Glutamatergic neuron (in vitro differentiated cells): ENCODE measurements around the gene C15orf39. TPM values are rescaled to one million over a fixed set of nuclear protein-coding genes. Genes with fewer than 3 reads are reported as not detected.
A peak's percentile ranks its signal among the peaks of the same experiment; 100 is the strongest.

Experiments
- DNase-seq: peaks from one replicate; pipeline ENCODE4 v3.0.0; 2022
- H3K27ac Mint-ChIP-seq: one replicate; pipeline ENCODE4 v1.8.0; 2020; ENCODE audit warnings: mild to moderate bottlenecking, mixed read lengths, inconsistent platforms; ENCODE audit not compliant: unreplicated experiment
- H3K27me3 Mint-ChIP-seq: one replicate; pipeline ENCODE4 v1.8.0; 2020; ENCODE audit warnings: mild to moderate bottlenecking, moderate library complexity, mixed read lengths, inconsistent platforms; ENCODE audit not compliant: unreplicated experiment
- H3K36me3 Mint-ChIP-seq: one replicate; pipeline ENCODE4 v1.8.0; 2020; ENCODE audit warnings: mild to moderate bottlenecking, mixed read lengths, inconsistent platforms; ENCODE audit not compliant: unreplicated experiment
- H3K4me1 Mint-ChIP-seq: one replicate; pipeline ENCODE4 v1.8.0; 2020; ENCODE audit warnings: mild to moderate bottlenecking, low read depth, mixed read lengths, inconsistent platforms; ENCODE audit not compliant: unreplicated experiment
- H3K4me3 Mint-ChIP-seq: one replicate; pipeline ENCODE4 v1.8.0; 2020; ENCODE audit warnings: mild to moderate bottlenecking, mixed read lengths, inconsistent platforms; ENCODE audit not compliant: unreplicated experiment
- H3K9me3 Mint-ChIP-seq: one replicate; pipeline ENCODE4 v1.8.0; 2020; ENCODE audit warnings: mild to moderate bottlenecking, moderate library complexity, mixed read lengths, inconsistent platforms; ENCODE audit not compliant: unreplicated experiment
- total RNA-seq: library from RNA; stranded (reverse); fragmentation: NEBNext Ultra II Directional; extraction: Animal tissue kit (Norgen Biotek cat#: 25700); gene quantifications from one replicate; pipeline ENCODE4 v1.2.1, GENCODE V29; 2021; ENCODE audit not compliant: unreplicated experiment
- TF ChIP-seq, protein P1 (sequence below): fragments of 200-600 bp; sonication (generic); IDR thresholded peaks from one replicate; pipeline ENCODE4 v1.5.0; 2021; ENCODE audit not compliant: partially characterized antibody, unreplicated experiment

Gene C15orf39
- total RNA-seq, 1 donor from 2014 or later, result 9.0 TPM

DNA sequence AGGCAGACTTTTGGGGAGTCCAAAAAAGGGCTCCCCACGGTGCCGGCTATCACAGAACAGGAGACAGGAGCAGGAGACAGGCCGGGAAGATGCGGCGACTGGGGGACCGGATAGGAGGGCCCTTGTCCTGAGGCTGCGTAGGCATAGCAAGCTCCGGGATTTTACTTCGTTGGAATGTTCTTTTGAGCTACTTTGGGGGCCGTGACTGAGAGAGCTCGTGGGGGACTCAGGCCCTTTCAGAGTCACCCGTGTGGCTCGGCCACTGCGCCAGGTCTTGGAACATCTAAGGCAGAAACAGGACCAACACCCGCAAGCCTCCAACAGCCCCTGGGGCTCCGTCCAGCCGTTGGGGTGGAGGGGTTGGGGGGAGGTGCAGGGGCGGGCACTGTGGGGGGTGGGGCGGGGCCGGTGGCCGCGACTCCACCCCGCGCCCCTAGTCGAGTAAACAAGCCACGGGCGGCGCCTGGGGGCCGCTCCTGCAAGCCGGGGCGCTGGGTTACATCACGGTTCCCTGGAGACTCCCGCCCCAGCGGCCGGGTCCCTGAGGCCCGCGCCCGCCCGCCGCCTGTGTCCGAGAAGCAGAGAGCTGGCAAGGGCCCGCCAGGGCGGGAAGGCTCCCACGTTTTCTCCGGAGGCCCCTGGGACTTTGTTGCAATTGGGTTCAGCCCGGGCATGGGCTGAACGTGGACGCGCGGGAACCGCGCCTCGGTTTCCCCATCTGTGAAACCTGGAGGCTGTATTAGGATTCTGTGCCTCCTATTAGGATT lies 23.3 kb upstream of the C15orf39 start:
- DNase-seq, result no peak
- H3K4me1 Mint-ChIP-seq, result peaks cover 4% of the 10 kb centered on the region
- H3K36me3 Mint-ChIP-seq, result no peaks in the 10 kb centered on the region
- no peak overlapping the region for H3K27ac Mint-ChIP-seq
- peaks cover 1% of the 10 kb centered on the region for H3K9me3 Mint-ChIP-seq
- TF ChIP-seq, protein P1, sequence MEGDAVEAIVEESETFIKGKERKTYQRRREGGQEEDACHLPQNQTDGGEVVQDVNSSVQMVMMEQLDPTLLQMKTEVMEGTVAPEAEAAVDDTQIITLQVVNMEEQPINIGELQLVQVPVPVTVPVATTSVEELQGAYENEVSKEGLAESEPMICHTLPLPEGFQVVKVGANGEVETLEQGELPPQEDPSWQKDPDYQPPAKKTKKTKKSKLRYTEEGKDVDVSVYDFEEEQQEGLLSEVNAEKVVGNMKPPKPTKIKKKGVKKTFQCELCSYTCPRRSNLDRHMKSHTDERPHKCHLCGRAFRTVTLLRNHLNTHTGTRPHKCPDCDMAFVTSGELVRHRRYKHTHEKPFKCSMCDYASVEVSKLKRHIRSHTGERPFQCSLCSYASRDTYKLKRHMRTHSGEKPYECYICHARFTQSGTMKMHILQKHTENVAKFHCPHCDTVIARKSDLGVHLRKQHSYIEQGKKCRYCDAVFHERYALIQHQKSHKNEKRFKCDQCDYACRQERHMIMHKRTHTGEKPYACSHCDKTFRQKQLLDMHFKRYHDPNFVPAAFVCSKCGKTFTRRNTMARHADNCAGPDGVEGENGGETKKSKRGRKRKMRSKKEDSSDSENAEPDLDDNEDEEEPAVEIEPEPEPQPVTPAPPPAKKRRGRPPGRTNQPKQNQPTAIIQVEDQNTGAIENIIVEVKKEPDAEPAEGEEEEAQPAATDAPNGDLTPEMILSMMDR, result no peak
- peaks cover 7% of the 10 kb centered on the region for H3K27me3 Mint-ChIP-seq
- H3K4me3 Mint-ChIP-seq, result peak overlapping the region; percentile 55

DNA sequence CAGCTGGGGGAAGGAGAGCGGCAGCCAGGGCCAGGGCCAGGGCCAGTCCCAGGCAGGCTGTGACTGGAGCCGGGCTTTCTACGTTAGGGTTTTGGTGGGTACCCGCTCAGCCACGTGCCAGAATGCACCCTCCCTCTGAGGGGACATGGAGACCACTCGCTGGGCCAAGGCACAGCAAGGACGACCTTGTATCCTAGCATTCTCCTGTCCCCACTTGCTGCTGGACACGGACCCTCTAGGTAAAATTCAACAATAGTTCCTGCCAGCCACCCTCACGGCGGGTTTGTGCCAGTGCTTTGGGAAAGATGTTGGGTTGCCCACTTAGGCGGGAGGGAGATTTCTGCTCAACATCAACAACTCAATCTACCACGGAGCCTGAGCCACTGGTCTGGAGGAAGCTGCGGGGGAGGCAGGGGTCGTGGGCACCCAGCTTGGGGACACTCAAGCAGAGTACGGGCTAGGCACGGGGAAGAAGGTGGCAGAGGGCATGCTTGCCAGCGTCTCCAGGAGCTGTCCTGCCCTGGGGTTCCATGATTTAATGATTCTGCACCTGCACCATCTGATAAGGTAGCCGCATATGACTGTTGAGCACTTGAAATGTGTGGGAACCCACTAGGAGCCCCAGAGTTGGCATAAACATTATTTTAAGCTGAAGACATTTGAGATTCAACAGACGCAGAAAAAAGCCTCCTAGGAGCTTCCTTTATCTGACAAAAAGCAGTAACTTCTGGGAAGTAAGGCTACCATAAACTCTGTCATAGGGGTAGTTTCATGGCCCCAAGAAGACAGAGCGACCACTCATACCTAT lies 22.5 kb upstream of the C15orf39 start:
- no peaks in the 10 kb centered on the region for H3K36me3 Mint-ChIP-seq
- no peak for DNase-seq
- TF ChIP-seq, protein P1, result no peak
- H3K4me3 Mint-ChIP-seq, result no peak overlapping the region
- peaks cover 7% of the 10 kb centered on the region for H3K27me3 Mint-ChIP-seq
- H3K9me3 Mint-ChIP-seq, result peaks cover 1% of the 10 kb centered on the region
- H3K4me1 Mint-ChIP-seq, result peaks cover 4% of the 10 kb centered on the region
- H3K27ac Mint-ChIP-seq, result no peak overlapping the region

DNA sequence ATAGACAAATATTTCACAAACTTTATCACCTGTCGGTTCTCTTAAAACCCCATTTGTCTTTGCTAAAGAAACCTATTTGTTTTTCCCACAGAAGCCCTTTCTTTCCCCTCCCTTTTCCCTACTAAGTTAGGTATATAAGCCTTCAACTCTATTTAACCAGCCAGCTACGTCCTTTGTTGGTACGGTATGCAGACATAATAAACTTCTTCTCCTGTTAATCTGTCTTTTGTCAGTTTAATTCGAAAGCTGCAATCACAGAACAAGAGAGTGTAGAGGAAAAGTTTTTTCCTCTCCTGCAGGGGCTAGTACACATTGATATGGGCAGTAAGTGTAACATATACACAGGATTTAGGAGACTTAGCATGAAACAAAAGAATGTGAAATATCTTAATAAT lies 21.9 kb upstream of the C15orf39 start:
- H3K27me3 Mint-ChIP-seq, result peaks cover 7% of the 10 kb centered on the region
- H3K36me3 Mint-ChIP-seq, result no peaks in the 10 kb centered on the region
- no peak overlapping the region for H3K27ac Mint-ChIP-seq
- no peak overlapping the region for H3K4me3 Mint-ChIP-seq
- DNase-seq, result no peak
- H3K9me3 Mint-ChIP-seq, result peaks cover 1% of the 10 kb centered on the region
- TF ChIP-seq, protein P1, result no peak
- peaks cover 4% of the 10 kb centered on the region for H3K4me1 Mint-ChIP-seq

DNA sequence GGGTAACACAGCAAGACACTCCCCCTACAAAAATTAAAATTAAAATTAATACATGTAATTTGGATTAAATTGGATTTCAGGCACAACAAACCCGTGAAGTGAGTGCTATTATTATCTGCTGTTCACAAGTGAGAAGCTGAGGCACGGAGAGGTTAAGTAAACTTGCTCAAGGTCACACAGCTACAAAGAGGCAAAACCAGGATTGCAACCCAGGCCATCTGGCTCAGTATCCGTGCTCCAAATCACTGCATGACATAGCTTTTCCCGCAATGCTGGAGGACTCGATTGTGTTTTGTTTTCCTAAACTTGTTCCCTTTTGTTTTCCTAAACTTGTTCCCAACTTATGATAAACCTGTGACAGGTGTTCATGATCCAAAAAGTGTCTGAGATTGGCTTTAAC lies 19.9 kb upstream of the C15orf39 start:
- TF ChIP-seq, protein P1, result no peak
- no peak overlapping the region for H3K4me3 Mint-ChIP-seq
- peaks cover 1% of the 10 kb centered on the region for H3K9me3 Mint-ChIP-seq
- H3K36me3 Mint-ChIP-seq, result no peaks in the 10 kb centered on the region
- H3K27ac Mint-ChIP-seq, result no peak overlapping the region
- DNase-seq, result no peak
- H3K27me3 Mint-ChIP-seq, result peaks cover 6% of the 10 kb centered on the region
- H3K4me1 Mint-ChIP-seq, result peaks cover 4% of the 10 kb centered on the region
